MG63 (cell line): Measurements from ENCODE around the gene DCLK1. TPM values are rescaled to one million over a fixed set of nuclear protein-coding genes. Genes with fewer than 3 reads are reported as not detected.
A peak's percentile ranks its signal among the peaks of the same experiment; 100 is the strongest.

Experiments
- DNase-seq: peaks from one replicate; pipeline ENCODE4 v3.0.0-alpha.2; 2020
- H3K27me3 ChIP-seq: fragments of 250-450 bp; sonication (Bioruptor Pico); 2 replicates; pipeline ENCODE4 v1.5.1; 2020; ENCODE audit warnings: mild to moderate bottlenecking, moderate library complexity
- H3K36me3 ChIP-seq: fragments of 250-450 bp; sonication (Bioruptor Pico); 2 replicates; pipeline ENCODE4 v1.5.1; 2020; ENCODE audit warnings: mild to moderate bottlenecking, moderate library complexity
- H3K4me3 ChIP-seq: fragments of 250-450 bp; sonication (Bioruptor Pico); 2 replicates; pipeline ENCODE4 v1.5.1; 2020; ENCODE audit warnings: mild to moderate bottlenecking, moderate library complexity
- H3K9me3 ChIP-seq: fragments of 250-450 bp; sonication (Bioruptor Pico); 2 replicates; pipeline ENCODE4 v1.5.1; 2020; ENCODE audit warnings: mild to moderate bottlenecking, moderate library complexity
- total RNA-seq: library from RNA; depleted of rRNA; stranded (reverse); fragments of >200 nt; shearing (Covaris generic); gene quantifications from 2 replicates; pipeline ENCODE4 v1.2.3, GENCODE V29; 2014; ENCODE audit warnings: low replicate concordance

Gene DCLK1
- total RNA-seq, 1 experiment from 2014 or later: 7.0 TPM

DNA sequence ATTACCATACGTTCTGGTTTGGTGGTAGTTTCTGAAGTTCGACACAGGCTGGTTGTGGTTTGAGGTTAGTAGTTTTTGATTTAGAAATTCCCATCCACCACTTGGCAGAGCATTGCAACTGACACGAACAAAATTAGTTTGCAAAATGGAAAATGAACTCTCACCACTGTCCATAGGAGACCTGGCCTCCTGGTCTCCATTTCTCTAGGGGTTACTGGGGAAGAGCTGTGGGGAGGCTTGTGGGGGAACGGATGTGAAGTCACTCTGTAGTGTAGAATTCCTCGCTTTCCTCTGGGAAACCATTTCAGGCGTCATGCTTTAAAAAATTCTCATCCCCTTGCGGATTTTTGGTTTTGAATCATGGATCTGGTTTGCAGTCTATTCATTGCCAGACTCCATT lies 333.2 kb downstream of the DCLK1 start:
- Histone ChIP-seq H3K4me3 (no peak overlapping the region), H3K9me3 (no peaks in the 10 kb centered on the region), H3K27me3 (no peaks in the 10 kb centered on the region), H3K36me3 (no peaks in the 10 kb centered on the region)
- DNase-seq: no peak

DNA sequence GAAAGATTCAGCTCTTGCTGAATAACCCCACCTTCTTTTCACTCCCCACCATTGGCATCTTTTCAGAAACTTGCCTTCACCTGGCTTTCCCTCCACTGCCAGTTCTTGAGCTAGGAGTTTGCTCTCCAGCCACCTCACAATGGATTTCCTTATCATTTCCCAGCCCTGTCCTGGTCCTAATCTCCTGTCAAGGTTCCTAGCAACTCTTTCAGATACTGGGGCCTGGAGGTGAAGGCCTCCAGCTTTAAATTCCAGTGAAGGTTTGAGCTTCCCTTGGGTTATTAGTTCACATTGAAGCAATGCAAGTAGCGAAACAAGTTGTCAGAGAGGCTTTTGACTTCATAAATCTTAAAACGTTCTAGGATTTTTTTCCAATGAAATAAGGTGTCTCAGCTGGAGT lies 333.9 kb downstream of the DCLK1 start:
- no peak for DNase-seq
- Histone ChIP-seq H3K36me3 (no peaks in the 10 kb centered on the region), H3K4me3 (no peak overlapping the region), H3K27me3 (no peaks in the 10 kb centered on the region), H3K9me3 (no peaks in the 10 kb centered on the region)

DNA sequence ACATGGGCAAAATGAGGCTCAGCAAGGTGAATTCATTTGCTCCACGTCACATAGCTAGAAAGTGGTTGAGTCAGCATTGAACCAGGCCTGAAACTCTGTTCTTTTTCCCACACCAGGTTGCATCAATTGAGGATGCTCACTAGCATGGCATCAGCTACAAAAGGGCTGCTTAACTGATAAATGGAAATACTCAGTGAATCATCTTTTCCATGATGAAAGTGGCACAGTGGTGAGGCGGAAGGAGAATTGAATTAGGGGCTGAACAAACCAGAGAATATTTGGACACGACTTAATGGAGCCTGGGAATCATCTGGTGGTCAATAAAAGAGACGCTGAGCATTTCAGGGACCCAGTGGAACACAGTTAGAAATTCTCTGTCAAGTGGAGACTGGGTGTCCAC lies 334.6 kb downstream of the DCLK1 start:
- H3K27me3 ChIP-seq: no peaks in the 10 kb centered on the region
- DNase-seq: no peak
- no peaks in the 10 kb centered on the region for H3K9me3 ChIP-seq
- H3K36me3 ChIP-seq: no peaks in the 10 kb centered on the region
- H3K4me3 ChIP-seq: no peak overlapping the region

DNA sequence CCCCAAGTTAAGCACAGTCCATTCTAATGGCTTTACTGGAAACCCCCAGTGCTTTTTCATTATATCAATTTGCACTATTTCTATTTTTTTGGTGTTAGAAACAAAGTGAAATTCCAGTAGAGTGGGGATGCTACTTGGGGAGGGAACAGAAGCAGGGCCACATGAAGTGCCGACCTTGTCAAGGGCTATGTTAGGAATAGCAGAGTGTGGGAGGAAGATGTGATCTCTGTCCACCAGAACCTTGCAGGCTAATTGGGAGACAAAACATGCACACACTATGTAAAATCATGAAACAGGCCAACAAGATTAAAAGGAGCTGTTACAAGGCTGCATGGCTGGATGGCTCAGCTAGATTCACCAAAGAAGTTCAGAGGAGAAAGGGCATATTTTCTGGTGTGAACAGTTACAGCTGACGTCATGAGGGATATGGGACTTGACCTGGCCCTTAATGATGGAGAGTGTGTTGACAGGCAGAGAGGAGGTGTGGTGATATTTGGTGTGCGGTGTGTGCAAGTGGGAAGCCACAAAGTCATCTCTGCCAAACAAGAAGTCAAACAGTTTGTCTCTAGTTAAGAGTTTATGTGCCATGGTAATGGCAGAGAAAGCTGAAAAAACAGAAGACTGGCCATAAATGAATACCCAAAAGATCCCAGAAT lies 336.3 kb downstream of the DCLK1 start:
- no peaks in the 10 kb centered on the region for H3K9me3 ChIP-seq
- H3K27me3 ChIP-seq: no peaks in the 10 kb centered on the region
- no peak overlapping the region for H3K4me3 ChIP-seq
- DNase-seq: no peak
- H3K36me3 ChIP-seq: no peaks in the 10 kb centered on the region

DNA sequence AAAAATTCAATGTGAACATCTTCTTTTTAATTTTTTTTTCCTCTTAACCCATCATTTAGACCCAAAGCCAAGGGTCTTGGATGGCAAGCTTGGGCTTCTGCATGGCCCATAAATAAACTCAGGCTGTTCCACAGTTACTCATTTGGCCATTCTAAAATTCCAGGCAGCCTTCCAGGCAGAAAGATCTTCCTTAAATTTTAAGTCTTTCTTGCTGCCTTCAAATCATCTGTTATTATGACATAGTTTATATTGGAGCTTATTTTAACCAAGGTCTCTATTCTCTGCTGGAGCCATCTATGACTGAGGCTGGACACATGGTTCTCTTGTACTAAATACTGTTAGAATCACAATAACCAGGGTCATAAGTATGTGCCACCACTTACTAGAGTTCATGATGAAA lies 337.4 kb downstream of the DCLK1 start:
- H3K36me3 ChIP-seq: no peaks in the 10 kb centered on the region
- H3K27me3 ChIP-seq: no peaks in the 10 kb centered on the region
- no peaks in the 10 kb centered on the region for H3K9me3 ChIP-seq
- peak; percentile 13 for DNase-seq
- no peak overlapping the region for H3K4me3 ChIP-seq

DNA sequence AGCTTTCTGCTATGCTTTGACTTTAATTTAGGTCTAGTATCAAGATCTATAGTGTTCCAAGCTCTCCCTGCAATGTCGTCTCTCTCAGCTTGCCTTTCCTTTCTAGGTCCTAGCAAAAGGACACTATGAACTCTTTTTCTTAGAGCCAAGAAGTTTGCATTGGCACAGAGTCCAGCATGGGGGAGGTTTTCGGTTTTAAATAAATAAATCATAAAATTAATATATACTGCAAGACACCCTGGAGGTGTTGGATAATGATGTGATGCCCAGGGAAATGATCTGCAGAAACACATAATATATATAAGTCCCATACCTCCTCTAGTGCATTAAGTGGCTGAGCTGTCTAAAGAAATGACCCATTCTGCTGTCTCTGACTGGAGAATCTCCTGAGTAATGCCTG lies 338.3 kb downstream of the DCLK1 start:
- Histone ChIP-seq H3K27me3 (no peaks in the 10 kb centered on the region), H3K9me3 (no peaks in the 10 kb centered on the region), H3K4me3 (no peak overlapping the region), H3K36me3 (no peaks in the 10 kb centered on the region)
- DNase-seq: no peak

DNA sequence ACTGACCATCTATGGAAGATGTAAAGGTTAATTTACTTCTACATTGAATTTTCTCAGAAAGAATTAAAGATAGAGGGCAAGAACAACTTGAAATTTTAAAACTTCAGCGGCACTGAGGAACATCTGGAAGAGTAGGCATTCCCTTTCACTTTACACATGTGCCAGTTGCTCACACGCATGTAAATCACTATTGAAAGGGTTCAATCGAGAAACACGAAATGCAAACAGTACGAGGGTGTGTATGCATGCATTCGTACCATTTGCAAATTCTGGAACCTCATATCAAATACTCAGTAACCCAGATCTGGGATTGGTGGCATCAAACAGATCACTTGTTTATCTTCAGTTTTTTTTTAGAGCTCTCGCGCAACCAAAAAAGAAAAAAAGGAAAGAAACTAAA lies 339.2 kb downstream of the DCLK1 start:
- no peak for DNase-seq
- Histone ChIP-seq H3K4me3 (no peak overlapping the region), H3K36me3 (no peaks in the 10 kb centered on the region), H3K27me3 (no peaks in the 10 kb centered on the region), H3K9me3 (no peaks in the 10 kb centered on the region)

DNA sequence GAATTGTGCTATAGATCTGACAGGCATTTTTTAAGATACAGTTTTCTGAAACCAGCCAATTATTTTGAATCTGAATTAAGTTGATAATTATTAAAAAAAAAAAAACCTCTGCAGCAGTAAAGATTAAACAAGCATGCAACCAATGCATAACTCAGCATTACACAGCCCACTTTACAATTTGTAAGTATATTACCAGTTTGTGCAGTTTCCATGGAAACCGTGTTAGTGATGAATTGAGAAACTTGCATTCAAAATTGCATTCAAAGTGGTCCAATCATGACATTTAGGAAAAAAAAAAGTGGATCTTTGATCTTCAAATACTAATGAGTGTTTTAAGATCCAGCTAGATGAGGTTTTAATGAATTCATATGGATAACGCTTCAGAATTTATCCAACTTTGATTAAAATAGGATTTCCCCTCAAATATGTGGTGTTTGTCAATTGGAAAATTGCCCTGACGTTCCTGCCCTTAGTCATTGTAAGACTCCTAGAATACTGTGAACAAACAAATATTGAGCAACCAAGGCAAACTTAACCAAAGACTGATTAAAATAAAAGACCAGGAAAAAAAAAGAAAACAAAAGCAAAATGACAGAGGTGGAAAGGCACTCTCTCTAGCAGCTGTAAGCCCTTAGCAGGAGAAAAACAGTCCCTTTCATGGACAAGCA lies 339.9 kb downstream of the DCLK1 start:
- H3K4me3 ChIP-seq: no peak overlapping the region
- no peak for DNase-seq
- no peaks in the 10 kb centered on the region for H3K9me3 ChIP-seq
- no peaks in the 10 kb centered on the region for H3K27me3 ChIP-seq
- H3K36me3 ChIP-seq: no peaks in the 10 kb centered on the region

DNA sequence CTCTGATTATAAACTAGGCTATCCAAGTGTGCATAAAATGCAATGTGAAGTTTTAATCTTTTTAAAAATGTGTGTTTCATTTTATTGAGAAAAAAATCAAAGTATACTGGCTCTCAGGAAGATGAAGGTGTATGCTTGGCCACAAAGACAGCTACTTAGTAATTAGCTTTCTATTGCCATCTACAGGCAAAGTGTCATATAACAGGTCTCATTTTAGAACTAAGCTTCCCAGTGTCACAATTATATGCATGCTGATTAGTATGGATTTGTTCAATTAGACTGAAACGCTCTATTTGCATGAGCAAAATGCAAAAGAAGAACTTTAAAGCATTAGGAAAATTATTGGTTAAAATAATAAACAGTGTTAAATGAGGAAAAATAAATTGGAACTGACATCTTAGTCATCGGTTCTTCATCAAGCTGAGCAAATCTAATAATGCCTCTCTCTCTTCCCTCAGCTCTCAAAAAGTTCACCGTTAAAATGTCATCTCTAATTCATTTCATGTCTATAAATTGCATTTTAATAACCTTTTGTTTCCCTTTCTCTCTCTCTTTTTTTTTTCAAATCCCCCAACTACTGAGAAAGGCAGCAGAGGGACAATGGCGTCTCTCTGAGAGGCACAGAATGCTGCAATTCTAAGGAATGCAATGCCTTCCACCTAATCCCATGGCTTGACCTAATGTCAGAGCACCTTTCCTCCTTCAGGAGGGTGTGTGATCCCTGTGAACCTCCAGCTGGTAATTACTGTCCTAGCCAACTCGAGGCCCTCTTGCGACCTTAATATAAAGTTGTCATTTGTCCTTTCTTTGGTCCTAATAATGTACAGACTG lies 341.6 kb downstream of the DCLK1 start:
- no peak overlapping the region for H3K4me3 ChIP-seq
- DNase-seq: no peak

DNA sequence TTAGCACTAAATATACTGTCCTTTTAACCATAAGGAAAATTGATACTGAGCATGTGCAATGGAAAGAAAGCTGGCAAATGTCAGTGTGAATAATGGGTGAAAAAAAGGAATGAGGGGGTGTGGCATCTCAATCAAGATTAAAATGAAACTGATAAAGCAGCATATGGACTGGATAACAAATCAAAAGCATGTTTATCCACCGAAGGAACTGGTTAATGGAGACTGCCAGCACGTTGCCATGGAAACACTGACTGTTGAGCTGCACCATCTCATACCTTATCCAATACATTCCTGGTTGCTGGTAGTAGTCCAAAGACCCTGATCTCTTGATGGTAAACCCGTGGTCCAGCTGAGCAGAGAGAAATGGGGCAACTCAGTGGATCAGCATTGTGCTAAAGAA lies 343.2 kb downstream of the DCLK1 start:
- no peaks in the 10 kb centered on the region for H3K27me3 ChIP-seq
- no peak overlapping the region for H3K4me3 ChIP-seq
- no peak for DNase-seq
- H3K36me3 ChIP-seq: no peaks in the 10 kb centered on the region
- H3K9me3 ChIP-seq: no peaks in the 10 kb centered on the region

More for the DNA sequence above, 341.6 kb downstream of the DCLK1 start:
- no peaks in the 10 kb centered on the region for H3K36me3 ChIP-seq
- no peaks in the 10 kb centered on the region for H3K9me3 ChIP-seq
- no peaks in the 10 kb centered on the region for H3K27me3 ChIP-seq

DNA sequence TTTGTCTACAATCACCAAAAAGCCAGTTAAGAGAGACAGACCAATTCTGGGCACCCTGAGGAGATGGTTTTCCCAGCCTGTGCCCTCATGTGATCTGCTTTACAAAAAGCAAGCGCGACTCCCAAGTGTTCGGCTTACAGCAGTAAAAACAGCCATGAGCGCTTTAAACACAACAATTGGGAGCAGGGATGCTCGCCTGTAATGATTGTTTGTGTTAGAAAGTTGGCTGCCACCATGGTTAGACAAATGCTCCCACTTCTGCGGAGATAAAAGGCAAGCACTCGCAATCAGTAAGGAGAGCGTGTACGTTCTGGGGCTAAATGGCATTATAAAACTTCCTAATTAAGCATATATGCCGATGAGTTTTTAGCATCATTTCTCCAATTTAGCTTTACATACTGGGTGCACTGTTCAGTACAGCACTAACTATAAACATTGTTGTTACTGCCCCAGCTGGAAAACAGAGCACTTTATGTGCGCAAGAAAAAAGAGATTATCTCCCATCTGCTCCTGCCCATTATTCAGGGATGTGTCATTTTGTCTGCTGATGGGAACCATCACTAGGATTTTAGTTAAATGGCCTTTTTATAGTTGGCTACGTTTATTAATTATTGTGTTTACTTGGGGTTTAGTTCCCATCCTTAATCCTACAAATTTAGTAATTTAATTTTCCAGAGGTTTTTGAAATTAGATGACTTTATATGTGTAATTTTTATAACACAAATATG lies 345.4 kb downstream of the DCLK1 start:
- no peak overlapping the region for H3K4me3 ChIP-seq
- no peaks in the 10 kb centered on the region for H3K9me3 ChIP-seq
- no peaks in the 10 kb centered on the region for H3K36me3 ChIP-seq
- DNase-seq: no peak
- no peaks in the 10 kb centered on the region for H3K27me3 ChIP-seq

DNA sequence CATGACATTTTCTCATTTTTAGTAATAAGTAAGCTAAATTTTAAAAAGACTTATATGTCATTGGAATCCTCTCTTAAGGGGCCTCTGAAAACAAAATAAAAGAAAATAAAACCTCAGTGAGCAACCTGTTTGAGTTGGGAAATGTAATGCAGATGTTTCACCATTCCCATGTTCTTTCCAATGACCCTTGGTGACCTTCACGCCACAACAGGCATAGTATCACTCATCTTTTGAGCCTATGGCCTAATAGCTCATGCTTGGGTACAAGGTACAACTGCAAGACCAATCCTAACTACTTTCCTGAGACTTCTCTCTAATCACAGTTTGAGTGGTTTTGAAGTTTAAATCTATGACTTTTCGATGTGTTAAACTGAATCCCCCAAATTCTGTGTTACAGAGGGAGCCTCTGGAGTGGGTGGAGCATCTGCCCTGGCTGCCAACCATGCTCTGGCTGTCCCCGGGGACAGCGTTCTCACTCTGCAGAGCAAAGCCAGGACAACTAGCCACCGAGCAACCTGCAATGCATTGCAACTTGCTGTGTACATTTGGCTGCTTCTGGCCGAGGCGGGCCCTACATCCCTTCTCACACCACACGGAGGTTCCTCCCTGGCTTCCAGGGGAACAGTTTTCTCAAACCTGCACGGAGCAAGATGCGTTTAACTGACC lies 346.8 kb downstream of the DCLK1 start:
- no peak overlapping the region for H3K4me3 ChIP-seq
- no peaks in the 10 kb centered on the region for H3K9me3 ChIP-seq
- H3K36me3 ChIP-seq: no peaks in the 10 kb centered on the region
- H3K27me3 ChIP-seq: no peaks in the 10 kb centered on the region
- DNase-seq: no peak

DNA sequence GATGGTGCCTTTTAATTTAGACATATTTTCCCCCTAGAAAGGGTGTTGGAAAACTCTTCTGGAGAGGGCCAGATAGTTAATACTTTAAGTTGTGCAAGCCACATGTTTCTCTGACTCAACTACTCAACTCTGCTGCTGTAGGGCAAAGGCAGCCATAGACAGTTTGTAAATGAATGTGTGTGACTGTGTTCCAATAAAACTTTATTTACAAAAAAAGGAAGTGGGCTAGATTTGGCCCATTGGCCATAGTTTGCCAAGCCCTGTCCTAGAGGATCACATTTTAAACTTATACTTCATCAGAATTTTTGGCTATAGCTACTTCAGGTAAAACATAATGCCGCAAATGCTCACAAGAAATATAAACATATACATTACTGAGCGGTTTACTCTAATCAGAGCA lies 348.4 kb downstream of the DCLK1 start:
- Histone ChIP-seq H3K27me3 (no peaks in the 10 kb centered on the region), H3K9me3 (no peaks in the 10 kb centered on the region), H3K36me3 (no peaks in the 10 kb centered on the region), H3K4me3 (no peak overlapping the region)
- no peak for DNase-seq

DNA sequence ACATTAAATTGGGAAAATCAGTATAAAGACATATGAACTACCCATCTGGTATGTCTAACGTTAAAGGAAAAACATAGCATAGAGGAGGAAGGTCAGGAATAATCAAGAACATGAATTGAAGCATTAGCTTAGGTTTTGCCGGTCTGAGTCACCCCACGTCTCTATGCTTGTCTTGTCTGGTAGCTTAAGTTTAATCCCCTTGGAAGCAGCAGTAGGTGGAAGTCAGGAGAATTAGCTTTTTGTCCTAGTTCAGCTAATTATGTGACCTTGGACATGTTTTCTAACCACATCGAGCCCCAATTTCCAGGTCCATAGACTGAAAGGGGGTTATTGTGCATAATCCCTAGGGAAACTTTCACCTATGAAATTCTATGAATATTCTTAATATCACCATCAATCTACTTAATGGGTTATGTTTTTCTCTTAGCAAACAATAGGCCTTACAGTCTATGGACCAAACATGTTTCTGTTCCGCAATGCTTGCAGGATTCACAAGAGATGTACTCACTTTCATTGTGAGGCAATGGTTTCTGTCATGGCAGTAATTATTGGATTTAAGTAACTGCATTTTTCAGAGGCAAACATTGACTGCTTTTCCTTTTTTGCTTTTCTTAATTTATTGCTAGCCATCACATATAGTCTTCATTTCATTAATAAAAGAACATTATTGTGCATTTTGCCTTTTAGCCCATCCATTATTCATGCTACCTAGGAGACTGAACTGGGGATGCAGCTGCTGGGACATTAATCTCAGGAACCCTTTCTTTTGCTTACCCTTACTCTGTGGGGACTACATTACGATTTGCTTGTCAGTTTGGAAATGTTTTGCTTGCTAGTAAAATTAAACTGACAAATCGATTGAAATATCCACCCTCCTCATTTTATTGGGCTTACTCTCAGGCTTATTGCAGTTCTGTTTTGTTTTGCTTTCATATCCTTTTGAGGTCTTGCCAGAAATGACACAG lies 349.9 kb downstream of the DCLK1 start:
- DNase-seq: no peak
- no peaks in the 10 kb centered on the region for H3K9me3 ChIP-seq
- no peaks in the 10 kb centered on the region for H3K27me3 ChIP-seq
- no peak overlapping the region for H3K4me3 ChIP-seq
- H3K36me3 ChIP-seq: no peaks in the 10 kb centered on the region

DNA sequence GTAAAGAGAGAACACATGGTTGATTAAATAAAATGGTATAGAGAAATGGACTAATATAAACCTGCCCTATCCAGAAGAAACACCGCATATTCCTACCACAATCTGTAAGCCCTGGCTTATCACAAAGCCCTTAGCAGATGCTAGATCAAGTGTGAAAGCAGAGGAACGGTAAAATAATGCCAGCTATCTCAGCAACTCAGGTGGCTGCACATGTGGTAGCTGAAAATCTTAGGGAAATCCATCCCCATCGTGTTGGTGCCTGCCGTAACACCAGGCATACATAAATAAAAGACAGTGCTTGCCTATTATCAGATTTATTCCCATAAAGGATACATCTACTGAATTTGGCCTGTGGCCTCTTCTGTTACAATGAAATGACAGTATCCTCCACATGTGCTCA lies 350.6 kb downstream of the DCLK1 start:
- Histone ChIP-seq H3K27me3 (no peaks in the 10 kb centered on the region), H3K4me3 (no peak overlapping the region), H3K9me3 (no peaks in the 10 kb centered on the region), H3K36me3 (no peaks in the 10 kb centered on the region)
- DNase-seq: no peak

DNA sequence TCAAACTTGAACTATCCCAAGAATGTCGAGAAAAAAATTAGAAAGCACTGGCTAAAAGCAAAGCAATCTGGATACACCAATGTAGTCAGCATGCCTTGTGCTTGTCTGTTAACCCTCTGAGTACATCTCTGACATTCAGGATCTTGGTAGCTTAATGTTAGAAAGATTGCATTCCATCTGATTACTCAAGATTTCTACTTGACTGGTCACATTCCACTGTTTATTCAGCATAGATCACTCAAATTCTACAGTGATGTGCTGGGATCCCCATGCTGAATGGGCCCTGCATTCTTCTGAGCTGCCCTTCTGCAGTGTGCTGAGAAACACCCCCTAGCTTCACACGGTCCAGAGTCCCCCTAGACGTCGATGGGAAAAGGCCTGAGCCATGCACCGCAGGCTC lies 359.3 kb downstream of the DCLK1 start:
- DNase-seq: peak; percentile 53
- H3K27me3 ChIP-seq: no peaks in the 10 kb centered on the region
- no peaks in the 10 kb centered on the region for H3K36me3 ChIP-seq
- H3K9me3 ChIP-seq: no peaks in the 10 kb centered on the region
- no peak overlapping the region for H3K4me3 ChIP-seq
